Fibroblast of lung (primary cell): ENCODE results near the gene SKIC3. TPM values are rescaled to one million over a fixed set of nuclear protein-coding genes. Genes with fewer than 3 reads are reported as not detected.

Experiments used
- DNase-seq, 2 donors: peaks; one replicate each; pipeline versions ENCODE4 v3.0.0 to v3.0.0-alpha.2; 2010; ENCODE audit warnings: low read depth in 2 of 2
- H2AFZ ChIP-seq: 2 replicates; pipeline ENCODE4 v1.5.1; 2012; ENCODE audit warnings: low read length, control low read depth, inconsistent platforms
- H3K27ac ChIP-seq: 2 replicates; pipeline ENCODE4 v1.5.1; 2011; ENCODE audit warnings: low read length, control low read depth; ENCODE audit not compliant: insufficient read depth
- H3K27me3 ChIP-seq: 2 replicates; pipeline ENCODE4 v1.5.1; 2011; ENCODE audit warnings: mild to moderate bottlenecking, low read length; ENCODE audit not compliant: control insufficient read depth, insufficient read depth
- H3K36me3 ChIP-seq: 2 replicates; pipeline ENCODE4 v1.5.1; 2011; ENCODE audit warnings: low read length; ENCODE audit not compliant: control insufficient read depth, insufficient read depth
- H3K4me1 ChIP-seq: 2 replicates; pipeline ENCODE4 v1.5.1; 2011; ENCODE audit warnings: low read length; ENCODE audit not compliant: control insufficient read depth, insufficient read depth; ENCODE audit errors: extremely low read depth
- H3K4me2 ChIP-seq: 2 replicates; pipeline ENCODE4 v1.5.1; 2011; ENCODE audit warnings: low read length, control low read depth; ENCODE audit not compliant: insufficient read depth; ENCODE audit errors: extremely low read depth
- H3K4me3 ChIP-seq, 4 experiments: fragments of 200-600 bp in 1 of 4; sonication (generic) in 1 of 4; replicated peaks in 1 of 4; 2 replicates each; pipeline ENCODE4 v1.5.1; 2011 to 2016; ENCODE audit warnings: low read length in 4 of 4, low read depth in 3 of 4, mild to moderate bottlenecking in 3 of 4, control low read depth in 2 of 4, inconsistent platforms in 1 of 4, mixed read lengths in 1 of 4; ENCODE audit not compliant: insufficient read depth in 1 of 4; ENCODE audit errors: control extremely low read depth in 1 of 4
- H3K79me2 ChIP-seq: 2 replicates; pipeline ENCODE4 v1.5.1; 2012; ENCODE audit warnings: mild to moderate bottlenecking, low read length, inconsistent platforms; ENCODE audit not compliant: control insufficient read depth, insufficient read depth
- H3K9ac ChIP-seq: 2 replicates; pipeline ENCODE4 v1.5.1; 2011; ENCODE audit warnings: mild to moderate bottlenecking, low read length, control low read depth; ENCODE audit not compliant: insufficient read depth
- H3K9me3 ChIP-seq: 2 replicates; pipeline ENCODE4 v1.5.1; 2012; ENCODE audit warnings: low read depth, low read length; ENCODE audit not compliant: control insufficient read depth, insufficient read depth
- H4K20me1 ChIP-seq: 2 replicates; pipeline ENCODE4 v1.5.1; 2011; ENCODE audit warnings: low read length; ENCODE audit not compliant: control insufficient read depth, insufficient read depth; ENCODE audit errors: extremely low read depth
- CTCF ChIP-seq, 2 donors: IDR thresholded peaks in 1 of 2; conservative IDR thresholded peaks in 1 of 2; 1 replicate in 1 of 2; 2 replicates in 1 of 2; pipeline ENCODE4 v1.5.1; 2011 to 2012; ENCODE audit warnings: low read length in 2 of 2, control low read depth in 1 of 2, inconsistent platforms in 1 of 2, low read depth in 1 of 2, mild to moderate bottlenecking in 1 of 2
- EZH2 ChIP-seq: IDR thresholded peaks from 2 replicates; pipeline ENCODE4 v1.5.1; 2012; ENCODE audit warnings: low read length, control low read depth, mild to moderate bottlenecking; ENCODE audit errors: missing control alignments
- polyA plus RNA-seq, 2 donors: library from polyadenylated mRNA; depleted of rRNA in 1 of 2; stranded (reverse) in 1 of 2; unstranded in 1 of 2; fragments of >200 nt; gene quantifications; 2 replicates each; pipeline ENCODE4 v1.2.1, GENCODE V29; 2011 to 2012; ENCODE audit warnings: missing spikeins in 1 of 2
- total RNA-seq: library from RNA; depleted of rRNA; stranded (reverse); fragments of >200 nt; gene quantifications from 2 replicates; pipeline ENCODE4 v1.2.1, GENCODE V29; 2014

The SKIC3 gene
- total and polyA plus RNA-seq, 2 donors (not counting 1 experiment from before 2014, with no cell fraction given): 105 to 152 TPM

DNA sequence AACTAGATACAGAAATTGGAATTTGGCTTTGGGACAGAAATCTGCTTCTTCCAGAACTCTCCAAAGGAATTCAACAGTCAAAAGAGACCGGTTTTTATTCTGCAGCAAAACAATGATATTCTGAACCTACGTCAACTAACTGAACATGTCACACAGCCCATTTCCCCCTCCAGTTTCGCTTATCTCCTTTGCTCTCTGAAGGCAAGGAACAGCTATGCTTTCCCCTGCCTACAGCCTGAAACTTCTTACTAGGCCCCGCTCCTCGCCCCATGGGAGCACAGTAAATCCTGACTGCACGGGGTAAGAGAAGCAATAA lies 488 bp downstream of the SKIC3 start:
- H3K27ac ChIP-seq: peak overlapping the region; percentile 77
- H3K27me3 ChIP-seq: no peaks in the 10 kb centered on the region
- peak overlapping the region; percentile 78 for H3K9ac ChIP-seq
- peak overlapping the region; percentile 74 to 93 (median 84) for H3K4me3 ChIP-seq
- H3K4me2 ChIP-seq: peak overlapping the region; percentile 95
- H3K79me2 ChIP-seq: peaks cover 50% of the 10 kb centered on the region
- no peak for TF ChIP-seq EZH2
- TF ChIP-seq CTCF (conservative IDR thresholded peaks at IDR 0.05 in 1 of 2, IDR thresholded peaks at IDR 0.05 in 1 of 2; ENCODE audit: low read depth in 1 of 2, low read length in 2 of 2): no peak
- peaks cover 3% of the 10 kb centered on the region for H3K36me3 ChIP-seq
- no peaks in the 10 kb centered on the region for H4K20me1 ChIP-seq
- no peaks in the 10 kb centered on the region for H3K9me3 ChIP-seq
- peak overlapping the region; percentile 88 for H2AFZ ChIP-seq
- peaks cover 2% of the 10 kb centered on the region for H3K4me1 ChIP-seq
- DNase-seq: no peak

- H3K27ac ChIP-seq: no peak overlapping the region
- H3K4me1 ChIP-seq: no peaks in the 10 kb centered on the region
- no peak overlapping the region for H2AFZ ChIP-seq
- H3K79me2 ChIP-seq: peaks cover 37% of the 10 kb centered on the region
- H3K36me3 ChIP-seq: peaks cover 7% of the 10 kb centered on the region
- TF ChIP-seq CTCF (conservative IDR thresholded peaks at IDR 0.05 in 1 of 2, IDR thresholded peaks at IDR 0.05 in 1 of 2; ENCODE audit: low read depth in 1 of 2, low read length in 2 of 2): no peak
- no peak for TF ChIP-seq EZH2
- no peaks in the 10 kb centered on the region for H3K9me3 ChIP-seq
- H4K20me1 ChIP-seq: no peaks in the 10 kb centered on the region
- no peaks in the 10 kb centered on the region for H3K27me3 ChIP-seq
- no peak overlapping the region for H3K4me3 ChIP-seq
- DNase-seq: no peak
- no peak overlapping the region for H3K9ac ChIP-seq
- H3K4me2 ChIP-seq: no peak overlapping the region
Observed at GRCh38 chr5:95549030-95549429, 5.7 kb downstream of the SKIC3 start.

- H3K36me3 ChIP-seq: peaks cover 12% of the 10 kb centered on the region
- H3K9me3 ChIP-seq: no peaks in the 10 kb centered on the region
- no peak overlapping the region for H3K4me2 ChIP-seq
- H2AFZ ChIP-seq: no peak overlapping the region
- DNase-seq: peak in 1 of 2 donors; percentile 33
- TF ChIP-seq EZH2: no peak
- no peak for TF ChIP-seq CTCF (conservative IDR thresholded peaks at IDR 0.05 in 1 of 2, IDR thresholded peaks at IDR 0.05 in 1 of 2; ENCODE audit: low read depth in 1 of 2, low read length in 2 of 2)
- H4K20me1 ChIP-seq: no peaks in the 10 kb centered on the region
- no peaks in the 10 kb centered on the region for H3K27me3 ChIP-seq
- H3K4me3 ChIP-seq: no peak overlapping the region
- no peaks in the 10 kb centered on the region for H3K4me1 ChIP-seq
- no peak overlapping the region for H3K9ac ChIP-seq
- no peak overlapping the region for H3K27ac ChIP-seq
- H3K79me2 ChIP-seq: peaks cover 3% of the 10 kb centered on the region
Observed at GRCh38 chr5:95543017-95543705, 11.6 kb downstream of the SKIC3 start.
